ENCODE results near the gene CREBL2.

The CREBL2 gene

DNA sequence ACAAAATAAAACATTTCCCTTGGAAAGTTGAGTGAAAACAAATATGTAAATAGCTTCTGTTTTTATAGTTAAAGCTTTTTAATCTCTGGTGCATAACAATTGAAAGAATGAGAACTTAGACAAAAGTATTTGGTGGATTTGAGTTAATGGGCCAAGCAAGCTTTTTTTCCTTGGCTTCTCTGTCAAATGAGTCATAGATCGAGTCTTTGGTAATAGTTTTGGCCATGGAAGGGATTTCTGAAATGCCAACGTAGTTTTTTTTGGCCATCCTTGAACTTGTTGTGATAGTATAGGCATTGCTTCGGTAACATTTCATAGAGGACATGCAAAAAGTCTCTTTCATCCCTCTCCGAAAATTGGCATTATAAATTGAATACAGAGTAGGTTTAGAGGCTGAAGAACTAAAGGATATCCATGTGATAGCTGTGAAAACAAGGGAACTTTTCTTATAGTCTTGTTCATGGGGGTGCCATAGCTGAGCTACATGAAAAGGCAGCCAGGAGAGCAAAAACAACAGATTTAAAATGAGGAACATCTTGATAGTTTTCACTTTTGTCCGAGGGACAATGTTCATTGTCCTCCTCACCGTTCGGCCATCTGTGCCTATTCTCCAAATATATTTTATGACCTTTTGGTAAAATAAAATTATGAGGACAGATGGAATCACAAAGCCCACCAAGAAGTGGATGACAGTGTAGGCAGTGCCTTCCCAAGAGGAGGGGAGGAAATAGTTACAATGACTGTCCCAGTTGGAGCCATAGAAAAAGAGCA is 49.6 kb downstream of the CREBL2 start:
- Histone ChIP-seq H3F3A (ENCODE audit: insufficient read depth) (no peaks in the 10 kb centered on the region), H3K9ac (ENCODE audit: low read length) (no peak overlapping the region), H3K4me2 (ENCODE audit: low read depth, low read length, poor library complexity, severe bottlenecking) (no peak overlapping the region)

DNA sequence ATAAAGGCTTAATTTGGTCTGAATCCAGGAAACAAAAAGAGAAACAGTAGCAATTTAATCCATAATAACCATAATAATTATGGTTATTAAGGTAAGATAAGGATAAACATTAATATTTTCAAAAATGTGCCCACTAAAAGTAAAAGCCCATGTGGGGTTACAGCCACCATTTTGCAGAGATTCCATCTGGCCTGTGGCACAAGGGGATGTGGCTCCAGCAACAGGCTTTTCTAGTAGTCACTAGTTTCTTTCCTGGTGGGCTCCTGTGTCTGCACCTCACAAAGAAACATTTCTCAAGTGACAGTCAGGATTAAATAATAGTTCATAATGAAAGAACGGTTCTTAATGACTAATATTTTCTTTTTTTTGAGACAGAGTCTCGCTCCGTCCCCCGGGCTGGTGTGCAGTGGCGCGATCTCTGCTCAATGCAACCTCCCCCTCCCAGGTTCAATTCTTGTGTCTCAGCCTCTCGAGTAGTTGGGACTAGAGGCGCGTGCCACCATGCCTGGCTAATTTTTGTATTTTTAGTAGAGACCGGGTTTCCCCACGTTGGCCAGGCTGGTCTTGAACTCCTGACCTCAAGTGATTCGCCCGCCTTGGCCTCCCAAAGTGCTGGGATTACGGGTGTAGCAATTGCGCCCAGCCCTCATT is 52.1 kb downstream of the CREBL2 start:
- H2AFZ ChIP-seq (ENCODE audit: low read depth, low read length, severe bottlenecking), result no peak overlapping the region
- no peak overlapping the region for H3K9ac ChIP-seq (ENCODE audit: low read length)
- H3K79me2 ChIP-seq (ENCODE audit: insufficient read depth, low read length), result no peaks in the 10 kb centered on the region
- no peaks in the 10 kb centered on the region for H3K9me3 ChIP-seq (ENCODE audit: insufficient read depth, low read length)
- no peak for TF ChIP-seq EZH2phosphoT487 (conservative IDR thresholded peaks at IDR 0.05; ENCODE audit: low read length)
- TF ChIP-seq, protein P1, sequence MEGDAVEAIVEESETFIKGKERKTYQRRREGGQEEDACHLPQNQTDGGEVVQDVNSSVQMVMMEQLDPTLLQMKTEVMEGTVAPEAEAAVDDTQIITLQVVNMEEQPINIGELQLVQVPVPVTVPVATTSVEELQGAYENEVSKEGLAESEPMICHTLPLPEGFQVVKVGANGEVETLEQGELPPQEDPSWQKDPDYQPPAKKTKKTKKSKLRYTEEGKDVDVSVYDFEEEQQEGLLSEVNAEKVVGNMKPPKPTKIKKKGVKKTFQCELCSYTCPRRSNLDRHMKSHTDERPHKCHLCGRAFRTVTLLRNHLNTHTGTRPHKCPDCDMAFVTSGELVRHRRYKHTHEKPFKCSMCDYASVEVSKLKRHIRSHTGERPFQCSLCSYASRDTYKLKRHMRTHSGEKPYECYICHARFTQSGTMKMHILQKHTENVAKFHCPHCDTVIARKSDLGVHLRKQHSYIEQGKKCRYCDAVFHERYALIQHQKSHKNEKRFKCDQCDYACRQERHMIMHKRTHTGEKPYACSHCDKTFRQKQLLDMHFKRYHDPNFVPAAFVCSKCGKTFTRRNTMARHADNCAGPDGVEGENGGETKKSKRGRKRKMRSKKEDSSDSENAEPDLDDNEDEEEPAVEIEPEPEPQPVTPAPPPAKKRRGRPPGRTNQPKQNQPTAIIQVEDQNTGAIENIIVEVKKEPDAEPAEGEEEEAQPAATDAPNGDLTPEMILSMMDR (IDR thresholded peaks at IDR 0.05; ENCODE audit: insufficient read depth, low read length, poor library complexity, severe bottlenecking), result no peak
- no peaks in the 10 kb centered on the region for H3K9me2 ChIP-seq (replicated peaks; ENCODE audit: insufficient read depth, low read length)
- no peak overlapping the region for H3K4me3 ChIP-seq (ENCODE audit: insufficient read depth, low read length, poor library complexity, severe bottlenecking)
- no peaks in the 10 kb centered on the region for H3F3A ChIP-seq (ENCODE audit: insufficient read depth)
- no peak overlapping the region for H3K4me2 ChIP-seq (ENCODE audit: low read depth, low read length, poor library complexity, severe bottlenecking)
- H3K27me3 ChIP-seq (ENCODE audit: low read length), result no peaks in the 10 kb centered on the region
- H3K36me3 ChIP-seq (ENCODE audit: low read length), result no peaks in the 10 kb centered on the region
- no peak overlapping the region for H3K27ac ChIP-seq (ENCODE audit: low read depth, low read length)
- H4K20me1 ChIP-seq (ENCODE audit: low read depth, low read length), result no peaks in the 10 kb centered on the region

More for the DNA sequence above, 49.6 kb downstream of the CREBL2 start:
- H3K36me3 ChIP-seq (ENCODE audit: low read length), result no peaks in the 10 kb centered on the region
- no peaks in the 10 kb centered on the region for H3K79me2 ChIP-seq (ENCODE audit: insufficient read depth, low read length)
- H3K27me3 ChIP-seq (ENCODE audit: low read length), result no peaks in the 10 kb centered on the region
- no peaks in the 10 kb centered on the region for H3K9me3 ChIP-seq (ENCODE audit: insufficient read depth, low read length)
- H3K9me2 ChIP-seq (replicated peaks; ENCODE audit: insufficient read depth, low read length), result no peaks in the 10 kb centered on the region
- TF ChIP-seq, protein P1 (IDR thresholded peaks at IDR 0.05; ENCODE audit: insufficient read depth, low read length, poor library complexity, severe bottlenecking), result no peak
- no peak for TF ChIP-seq EZH2phosphoT487 (conservative IDR thresholded peaks at IDR 0.05; ENCODE audit: low read length)
- no peak overlapping the region for H3K4me3 ChIP-seq (ENCODE audit: insufficient read depth, low read length, poor library complexity, severe bottlenecking)
- no peak overlapping the region for H3K27ac ChIP-seq (ENCODE audit: low read depth, low read length)
- H4K20me1 ChIP-seq (ENCODE audit: low read depth, low read length), result no peaks in the 10 kb centered on the region
- no peak overlapping the region for H2AFZ ChIP-seq (ENCODE audit: low read depth, low read length, severe bottlenecking)

DNA sequence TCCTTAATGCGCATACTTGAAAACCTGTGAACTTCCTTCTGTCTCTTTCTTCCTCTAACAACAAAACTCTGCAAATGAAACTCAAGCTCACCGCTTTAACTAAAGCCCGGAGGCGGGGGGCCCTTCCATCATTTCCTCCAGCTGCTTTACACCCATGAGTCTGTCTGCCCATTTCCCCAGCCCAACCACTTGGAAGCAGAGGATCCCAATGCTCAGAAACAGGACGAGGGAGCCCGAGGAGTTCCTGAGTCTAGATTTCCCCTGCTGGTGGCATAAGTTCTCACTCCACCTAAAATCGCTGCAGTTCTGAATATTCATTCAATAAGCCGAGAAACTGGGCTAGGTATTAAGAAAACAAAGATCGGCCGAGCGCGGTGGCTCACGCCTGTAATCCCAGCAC is 53.5 kb downstream of the CREBL2 start:
- Histone ChIP-seq H4K20me1 (ENCODE audit: low read depth, low read length) (no peaks in the 10 kb centered on the region), H3K9me2 (replicated peaks; ENCODE audit: insufficient read depth, low read length) (no peaks in the 10 kb centered on the region), H3F3A (ENCODE audit: insufficient read depth) (no peaks in the 10 kb centered on the region), H3K9me3 (ENCODE audit: insufficient read depth, low read length) (no peaks in the 10 kb centered on the region), H3K27ac (ENCODE audit: low read depth, low read length) (no peak overlapping the region), H3K36me3 (ENCODE audit: low read length) (no peaks in the 10 kb centered on the region), H3K4me2 (ENCODE audit: low read depth, low read length, poor library complexity, severe bottlenecking) (no peak overlapping the region), H2AFZ (ENCODE audit: low read depth, low read length, severe bottlenecking) (no peak overlapping the region), H3K79me2 (ENCODE audit: insufficient read depth, low read length) (no peaks in the 10 kb centered on the region), H3K27me3 (ENCODE audit: low read length) (no peaks in the 10 kb centered on the region), H3K4me3 (ENCODE audit: insufficient read depth, low read length, poor library complexity, severe bottlenecking) (no peak overlapping the region), H3K9ac (ENCODE audit: low read length) (no peak overlapping the region)
- TF ChIP-seq, protein P1 (IDR thresholded peaks at IDR 0.05; ENCODE audit: insufficient read depth, low read length, poor library complexity, severe bottlenecking), result no peak
- TF ChIP-seq EZH2phosphoT487 (conservative IDR thresholded peaks at IDR 0.05; ENCODE audit: low read length), result no peak

Data from SU-DHL-6 (cell line).